HFFc6 (cell line): ENCODE measurements around the gene MAP1B. TPM values are rescaled to one million over a fixed set of nuclear protein-coding genes. Genes with fewer than 3 reads are reported as not detected.
A peak's percentile ranks its signal among the peaks of the same experiment; 100 is the strongest.

Experiments used
- DNase-seq: peaks from one replicate; pipeline ENCODE4 v3.0.0-alpha.2; 2018
- H3K27ac Mint-ChIP-seq: 2 replicates; pipeline ENCODE4 v1.8.0; 2020; ENCODE audit warnings: mild to moderate bottlenecking, mixed read lengths
- H3K27me3 Mint-ChIP-seq: 2 replicates; pipeline ENCODE4 v1.8.0; 2021; ENCODE audit warnings: mild to moderate bottlenecking, moderate library complexity, mixed read lengths; ENCODE audit not compliant: insufficient read depth
- H3K36me3 Mint-ChIP-seq: 2 replicates; pipeline ENCODE4 v1.8.0; 2021; ENCODE audit warnings: low read depth, mixed read lengths
- H3K4me1 Mint-ChIP-seq: 2 replicates; pipeline ENCODE4 v1.8.0; 2020; ENCODE audit warnings: low read depth, mixed read lengths
- H3K4me3 Mint-ChIP-seq: 2 replicates; pipeline ENCODE4 v1.8.0; 2020; ENCODE audit warnings: mild to moderate bottlenecking, moderate library complexity, mixed read lengths
- H3K9me3 Mint-ChIP-seq: 2 replicates; pipeline ENCODE4 v1.8.0; 2020; ENCODE audit warnings: mild to moderate bottlenecking, mixed read lengths
- CTCF ChIP-seq: fragments of 200-600 bp; sonication (generic); IDR thresholded peaks from 2 replicates; pipeline ENCODE4 v1.5.0; 2021; ENCODE audit warnings: antibody characterized with exemption, mild to moderate bottlenecking
- total RNA-seq, 6 experiments: library from RNA; stranded (reverse); fragmentation: NEBNext Ultra II Directional; extraction: Animal tissue kit (Norgen Biotek cat#: 25700); gene quantifications; 2 replicates in 1 of 6; 3 replicates in 5 of 6; pipeline ENCODE4 v1.2.3, GENCODE V29; 2021

Gene MAP1B
- total RNA-seq, 6 experiments from 2014 or later, result 164 to 272 (median 235) TPM

- TF ChIP-seq CTCF, result no peak
- peaks cover 43% of the 10 kb centered on the region for H3K4me1 Mint-ChIP-seq
- no peaks in the 10 kb centered on the region for H3K9me3 Mint-ChIP-seq
- DNase-seq, result no peak
- peaks cover 5% of the 10 kb centered on the region for H3K27me3 Mint-ChIP-seq
- peaks cover 44% of the 10 kb centered on the region for H3K36me3 Mint-ChIP-seq
- H3K4me3 Mint-ChIP-seq, result no peak overlapping the region
- peak overlapping the region; percentile 16 for H3K27ac Mint-ChIP-seq
Observed at GRCh38 chr5:72177538-72177937, 70.3 kb downstream of the MAP1B start.

GRCh38 chr5:72179028-72179815 lies 71.9 kb downstream of the MAP1B start:
- H3K27me3 Mint-ChIP-seq, result peaks cover 5% of the 10 kb centered on the region
- H3K36me3 Mint-ChIP-seq, result peaks cover 48% of the 10 kb centered on the region
- H3K4me3 Mint-ChIP-seq, result peak overlapping the region; percentile 67
- peaks cover 46% of the 10 kb centered on the region for H3K4me1 Mint-ChIP-seq
- H3K9me3 Mint-ChIP-seq, result no peaks in the 10 kb centered on the region
- peak; percentile 85 for DNase-seq
- H3K27ac Mint-ChIP-seq, result peak overlapping the region; percentile 94
- no peak for TF ChIP-seq CTCF

- Mint-ChIP-seq H3K9me3 (no peaks in the 10 kb centered on the region), H3K27me3 (peaks cover 5% of the 10 kb centered on the region), H3K4me1 (peaks cover 46% of the 10 kb centered on the region), H3K36me3 (peaks cover 55% of the 10 kb centered on the region), H3K4me3 (peak overlapping the region; percentile 67), H3K27ac (peak overlapping the region; percentile 94)
- DNase-seq, result no peak
- TF ChIP-seq CTCF, result no peak
Observed at GRCh38 chr5:72179816-72180440, 72.7 kb downstream of the MAP1B start.

- no peak for TF ChIP-seq CTCF
- no peak for DNase-seq
- Mint-ChIP-seq H3K27me3 (peaks cover 5% of the 10 kb centered on the region), H3K4me3 (no peak overlapping the region; the same call in 1 of the 2 replicates), H3K36me3 (peaks cover 57% of the 10 kb centered on the region), H3K27ac (no peak overlapping the region; the same call in 1 of the 2 replicates), H3K9me3 (no peaks in the 10 kb centered on the region), H3K4me1 (peaks cover 54% of the 10 kb centered on the region)
Observed at GRCh38 chr5:72180925-72181324, 73.7 kb downstream of the MAP1B start.

- H3K4me1 Mint-ChIP-seq, result peaks cover 70% of the 10 kb centered on the region
- DNase-seq, result no peak
- no peak for TF ChIP-seq CTCF
- H3K36me3 Mint-ChIP-seq, result peaks cover 63% of the 10 kb centered on the region
- H3K27me3 Mint-ChIP-seq, result peaks cover 5% of the 10 kb centered on the region
- H3K4me3 Mint-ChIP-seq, result no peak overlapping the region
- no peaks in the 10 kb centered on the region for H3K9me3 Mint-ChIP-seq
- H3K27ac Mint-ChIP-seq, result peak overlapping the region; percentile 29; the same call in 1 of the 2 replicates
Observed at GRCh38 chr5:72182686-72183085, 75.4 kb downstream of the MAP1B start.
